B cell (primary cell): ENCODE measurements around the gene TAS1R1. TPM values are rescaled to one million over a fixed set of nuclear protein-coding genes. Genes with fewer than 3 reads are reported as not detected.

Source experiments
- ATAC-seq: fragments of 200-7000 bp; cut with Tn5 transposase; one replicate; pipeline ENCODE4 v1.10.0; 2021; ENCODE audit warnings: low read depth, mild to moderate bottlenecking, moderate number of reproducible peaks, moderate library complexity
- CTCF ChIA-PET: fragments of 350-600 bp; sonication (Branson Sonifier 250); formaldehyde crosslinking; loops from one replicate; lab custom pipeline; 2021; ENCODE audit warnings: antibody characterized with exemption, inconsistent platforms; lab: Charles Lee
- POLR2A ChIA-PET: fragments of 350-600 bp; sonication (Branson Sonifier 250); formaldehyde crosslinking; loops from one replicate; lab custom pipeline; 2021; ENCODE audit warnings: antibody characterized with exemption; lab: Charles Lee
- DNase-seq: peaks from one replicate; pipeline ENCODE4 v3.0.0; 2013
- H2AFZ ChIP-seq: 2 replicates; pipeline ENCODE4 v1.6.1; 2012; ENCODE audit warnings: mild to moderate bottlenecking, low read depth, low read length; ENCODE audit not compliant: insufficient read depth, poor library complexity, severe bottlenecking
- H3K27ac ChIP-seq, 2 donors: 1 replicate in 1 of 2; 2 replicates in 1 of 2; pipeline ENCODE4 v1.5.1; 2012 to 2013; ENCODE audit warnings: low read length in 2 of 2, mild to moderate bottlenecking in 2 of 2, moderate library complexity in 1 of 2
- H3K27me3 ChIP-seq, 4 experiments: fragments of 200-600 bp in 1 of 4; sonication (generic) in 1 of 4; replicated peaks in 1 of 4; 1 replicate in 2 of 4; 2 replicates in 2 of 4; pipeline versions ENCODE4 v1.6.1 to v1.7.0; 2013 to 2016; ENCODE audit warnings: low read length in 3 of 4, mild to moderate bottlenecking in 2 of 4, mixed read lengths in 1 of 4, moderate library complexity in 1 of 4; ENCODE audit not compliant: insufficient read depth in 4 of 4, control insufficient read depth in 3 of 4; ENCODE audit errors: control extremely low read depth in 1 of 4
- H3K36me3 ChIP-seq, 2 experiments: replicated peaks in 1 of 2; 1 replicate in 1 of 2; 2 replicates in 1 of 2; pipeline versions ENCODE4 v1.6.1 to v1.7.1; 2013; ENCODE audit warnings: low read length in 1 of 2; ENCODE audit not compliant: insufficient read depth in 2 of 2, control insufficient read depth in 1 of 2; ENCODE audit errors: control extremely low read depth in 1 of 2, extremely low read depth in 1 of 2
- H3K4me1 ChIP-seq, 2 donors: fragments of 200-600 bp in 1 of 2; sonication (generic) in 1 of 2; 1 replicate in 1 of 2; 2 replicates in 1 of 2; pipeline versions ENCODE4 v1.5.1 to v1.6.1; 2013 to 2017; ENCODE audit warnings: low read length in 2 of 2; ENCODE audit not compliant: control insufficient read depth in 2 of 2, insufficient read depth in 2 of 2
- H3K4me2 ChIP-seq: replicated peaks from 2 replicates; pipeline ENCODE3; 2012; ENCODE audit warnings: mild to moderate bottlenecking, low read depth, low read length; ENCODE audit not compliant: poor library complexity, severe bottlenecking
- H3K4me3 ChIP-seq, 5 experiments: fragments of 200-600 bp in 1 of 5; sonication (generic) in 1 of 5; 1 replicate in 3 of 5; 2 replicates in 2 of 5; pipeline versions ENCODE4 v1.5.1 to v1.7.0; 2011 to 2016; ENCODE audit warnings: low read length in 4 of 5, mild to moderate bottlenecking in 4 of 5, low read depth in 2 of 5, control low read depth in 1 of 5, moderate library complexity in 1 of 5; ENCODE audit not compliant: insufficient read depth in 1 of 5; ENCODE audit errors: control extremely low read depth in 1 of 5, extremely low read depth in 1 of 5
- H3K79me2 ChIP-seq: fragments of 200-600 bp; sonication (generic); one replicate; pipeline ENCODE4 v1.6.0; 2016; ENCODE audit warnings: low read length; ENCODE audit not compliant: control insufficient read depth, insufficient read depth
- H3K9ac ChIP-seq: fragments of 200-600 bp; sonication (generic); 2 replicates; pipeline ENCODE4 v1.6.1; 2017; ENCODE audit warnings: mild to moderate bottlenecking, low read length, moderate library complexity
- H3K9me3 ChIP-seq, 3 donors: one replicate each; pipeline versions ENCODE4 v1.6.1 to v1.7.1; 2013; ENCODE audit warnings: low read length in 2 of 3; ENCODE audit not compliant: control insufficient read depth in 2 of 3, insufficient read depth in 1 of 3; ENCODE audit errors: control extremely low read depth in 1 of 3
- H4K20me1 ChIP-seq: 2 replicates; pipeline ENCODE4 v1.6.0; 2012; ENCODE audit warnings: mild to moderate bottlenecking, low read length; ENCODE audit not compliant: insufficient read depth, control insufficient read depth, poor library complexity, severe bottlenecking
- H3K27ac Mint-ChIP-seq: one replicate; pipeline ENCODE4 v1.8.0; 2021; ENCODE audit warnings: mixed read lengths
- H3K27me3 Mint-ChIP-seq: one replicate; pipeline ENCODE4 v1.8.0; 2021; ENCODE audit warnings: mixed read lengths
- H3K4me1 Mint-ChIP-seq: one replicate; pipeline ENCODE4 v1.8.0; 2021; ENCODE audit warnings: mixed read lengths
- H3K4me3 Mint-ChIP-seq: one replicate; pipeline ENCODE4 v1.8.0; 2021; ENCODE audit warnings: mixed read lengths
- H3K9me3 Mint-ChIP-seq: one replicate; pipeline ENCODE4 v1.8.0; 2022; ENCODE audit warnings: mixed read lengths; ENCODE audit not compliant: insufficient read depth
- EZH2 ChIP-seq: IDR thresholded peaks from 2 replicates; pipeline ENCODE4 v1.6.1; 2012; ENCODE audit warnings: borderline replicate concordance, low read depth, mild to moderate bottlenecking, moderate library complexity, low read length; ENCODE audit not compliant: insufficient read depth, poor library complexity, severe bottlenecking
- WGBS: methylation state at CpG from one replicate; pipeline ENCODE4 v1.1.5; 2013; ENCODE audit warnings: missing lambda C conversion rate; ENCODE audit not compliant: insufficient coverage; 5-methylcytosine and 5-hydroxymethylcytosine counted together
- intact Hi-C: fragments of 100-400 bp; cut with micrococcal nuclease; formaldehyde crosslinking; loops from one replicate; pipeline ENCODE4 v1.10.0; 2022
- polyA minus RNA-seq: library from RNA; depleted of rRNA, polyadenylated mRNA; stranded (reverse); fragments of >200 nt; gene quantifications from 2 replicates; pipeline ENCODE4 v1.2.3, GENCODE V29; 2012
- polyA plus RNA-seq: library from polyadenylated mRNA; depleted of rRNA; stranded (reverse); fragments of >200 nt; gene quantifications from 2 replicates; pipeline ENCODE4 v1.2.3, GENCODE V29; 2012
- total RNA-seq, 2 donors: library from RNA; stranded (reverse); fragments of 120-200 nt in 1 of 2; gene quantifications; 1 replicate in 1 of 2; 2 replicates in 1 of 2; pipeline versions ENCODE4 v1.2.3 to v1.2.4, GENCODE V29; 2013 to 2022
- TF ChIP-seq, protein P1 (sequence below): fragments of 200-600 bp; IDR thresholded peaks from one replicate; pipeline ENCODE4 v1.8.0; 2022; ENCODE audit warnings: antibody characterized with exemption, mild to moderate bottlenecking

The TAS1R1 gene
- total RNA-seq (not detected in 2 replicates), polyA plus RNA-seq (0.09 TPM in 1 of 2 replicates, not detected in the other), polyA minus RNA-seq (not detected in 2 replicates)
- 0.12 TPM for total RNA-seq (2013)

GRCh38 chr1:6554907-6555778 lies at the start of gene TAS1R1:
TAS1R1 (plus strand) TSS chr1:6555307; CDS start chr1:6555374, 67 bp downstream.
- Mint-ChIP-seq H3K9me3 (no peaks in the 10 kb centered on the region), H3K4me3 (peak within 1 kb of the TSS; percentile 87), H3K27ac (peak within 1 kb of the TSS; percentile 86), H3K27me3 (no peaks in the 10 kb centered on the region), H3K4me1 (peaks cover 20% of the 10 kb centered on the region)
- TF ChIP-seq EZH2: no peak
- TF ChIP-seq, protein P1, sequence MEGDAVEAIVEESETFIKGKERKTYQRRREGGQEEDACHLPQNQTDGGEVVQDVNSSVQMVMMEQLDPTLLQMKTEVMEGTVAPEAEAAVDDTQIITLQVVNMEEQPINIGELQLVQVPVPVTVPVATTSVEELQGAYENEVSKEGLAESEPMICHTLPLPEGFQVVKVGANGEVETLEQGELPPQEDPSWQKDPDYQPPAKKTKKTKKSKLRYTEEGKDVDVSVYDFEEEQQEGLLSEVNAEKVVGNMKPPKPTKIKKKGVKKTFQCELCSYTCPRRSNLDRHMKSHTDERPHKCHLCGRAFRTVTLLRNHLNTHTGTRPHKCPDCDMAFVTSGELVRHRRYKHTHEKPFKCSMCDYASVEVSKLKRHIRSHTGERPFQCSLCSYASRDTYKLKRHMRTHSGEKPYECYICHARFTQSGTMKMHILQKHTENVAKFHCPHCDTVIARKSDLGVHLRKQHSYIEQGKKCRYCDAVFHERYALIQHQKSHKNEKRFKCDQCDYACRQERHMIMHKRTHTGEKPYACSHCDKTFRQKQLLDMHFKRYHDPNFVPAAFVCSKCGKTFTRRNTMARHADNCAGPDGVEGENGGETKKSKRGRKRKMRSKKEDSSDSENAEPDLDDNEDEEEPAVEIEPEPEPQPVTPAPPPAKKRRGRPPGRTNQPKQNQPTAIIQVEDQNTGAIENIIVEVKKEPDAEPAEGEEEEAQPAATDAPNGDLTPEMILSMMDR: no peak
- intact Hi-C loops: loop anchor here (1.0 kb wide), 6 partner anchors 24 to 146 kb away; partner anchors contain the start of genes DNAJC11, KLHL21 and ZBTB48
- WGBS: 91% methylated on average over 16 of the region's 19 CpGs
- H2AFZ ChIP-seq: peak within 1 kb of the TSS; percentile 99
- H3K79me2 ChIP-seq: peaks cover 28% of the 10 kb centered on the region
- peak; percentile 23 for DNase-seq
- H3K36me3 ChIP-seq: peaks cover 1 to 3% of the 10 kb centered on the region in 2 experiments
- peaks cover 17 to 23% of the 10 kb centered on the region in 2 donors for H3K4me1 ChIP-seq
- no peaks in the 10 kb centered on the region for H3K9me3 ChIP-seq
- ChIA-PET POLR2A (interaction anchor here (1.6 to 1.7 kb wide), 2 partner anchors 25 to 47 kb away, joined by 9 to 14 read pairs; partner anchors contain the start of genes KLHL21 and ZBTB48), CTCF (interaction anchor here (0.6 to 4.7 kb wide), 16 partner anchors 9 to 96 kb away, joined by 3 to 33 read pairs (median 4); partner anchors contain the start of genes KLHL21, PLEKHG5 and ZBTB48)
- no peaks in the 10 kb centered on the region for H3K27me3 ChIP-seq
- peak within 1 kb of the TSS; percentile 94 for H3K9ac ChIP-seq
- H3K4me3 ChIP-seq: peak within 1 kb of the TSS; percentile 72 to 93 (median 84)
- peaks cover 23% of the 10 kb centered on the region for H4K20me1 ChIP-seq
- peak within 1 kb of the TSS; percentile 99 for H3K4me2 ChIP-seq
- H3K27ac ChIP-seq: peak within 1 kb of the TSS; percentile 14 to 86
- ATAC-seq: no peak
